Epithelial cell of proximal tubule (primary cell): Measurements from ENCODE around the gene MEGF11. TPM values are rescaled to one million over a fixed set of nuclear protein-coding genes. Genes with fewer than 3 reads are reported as not detected.

ENCODE experiments used
- DNase-seq: peaks from one replicate; pipeline ENCODE4 v3.0.0-alpha.2; 2011; ENCODE audit warnings: low read depth
- H3K4me3 ChIP-seq: 2 replicates; pipeline ENCODE4 v1.5.1; 2011; ENCODE audit warnings: low read depth, mild to moderate bottlenecking, low read length
- CTCF ChIP-seq: conservative IDR thresholded peaks from 2 replicates; pipeline ENCODE4 v1.5.1; 2012; ENCODE audit warnings: low read depth, mild to moderate bottlenecking, low read length
- total RNA-seq: library from RNA; depleted of rRNA; stranded (reverse); fragments of >200 nt; gene quantifications from 2 replicates; pipeline ENCODE4 v1.2.3, GENCODE V29; 2015

MEGF11 gene
- total RNA-seq, 1 donor from 2014 or later, result 3.7 TPM

- TF ChIP-seq CTCF, result no peak
- H3K4me3 ChIP-seq, result no peak overlapping the region
- no peak for DNase-seq
Observed at GRCh38 chr15:66145726-66146182, 107.8 kb downstream of the MEGF11 start.

- DNase-seq, result no peak
- no peak for TF ChIP-seq CTCF
- no peak overlapping the region for H3K4me3 ChIP-seq
Observed at GRCh38 chr15:66144978-66145725, 108.4 kb downstream of the MEGF11 start.

- no peak for TF ChIP-seq CTCF
- DNase-seq, result no peak
Observed at GRCh38 chr15:66142285-66142684, 111.3 kb downstream of the MEGF11 start.

GRCh38 chr15:66139591-66140207 lies 113.9 kb downstream of the MEGF11 start:
- H3K4me3 ChIP-seq, result no peak overlapping the region
- no peak for TF ChIP-seq CTCF
- DNase-seq, result no peak

More at GRCh38 chr15:66142285-66142684, 111.3 kb downstream of the MEGF11 start:
- H3K4me3 ChIP-seq, result no peak overlapping the region

- no peak for DNase-seq
- H3K4me3 ChIP-seq, result no peak overlapping the region
- TF ChIP-seq CTCF, result no peak
Observed at GRCh38 chr15:66138892-66139590, 114.5 kb downstream of the MEGF11 start.

- no peak for TF ChIP-seq CTCF
- H3K4me3 ChIP-seq, result no peak overlapping the region
- DNase-seq, result no peak
Observed at GRCh38 chr15:66138096-66138783, 115.3 kb downstream of the MEGF11 start.
